ENCODE results near the gene NOTCH1.

NOTCH1 gene

GRCh38 chr9:136542241-136543040, 3.4 kb downstream of the NOTCH1 start:
- TF ChIP-seq ZEB2 (tag by site-specific recombination; IDR thresholded peaks at IDR 0.05): no peak
- TF ChIP-seq ZNF266 (tag by site-specific recombination; IDR thresholded peaks at IDR 0.05; ENCODE audit: low read depth): no peak
- TF ChIP-seq ZNF23 (tag by site-specific recombination; IDR thresholded peaks at IDR 0.05; ENCODE audit: borderline replicate concordance): no peak
- no peak for TF ChIP-seq ZNF830 (tag by site-specific recombination; IDR thresholded peaks at IDR 0.05; ENCODE audit: low read depth)
- TF ChIP-seq ZNF514 (tag by site-specific recombination; IDR thresholded peaks at IDR 0.05): no peak
- no peak for TF ChIP-seq ZNF10 (tag by site-specific recombination; IDR thresholded peaks at IDR 0.05)
- TF ChIP-seq PRDM10 (tag by site-specific recombination; IDR thresholded peaks at IDR 0.05): no peak
- TF ChIP-seq ZNF223 (tag by site-specific recombination; IDR thresholded peaks at IDR 0.05): no peak
- TF ChIP-seq, protein P1, sequence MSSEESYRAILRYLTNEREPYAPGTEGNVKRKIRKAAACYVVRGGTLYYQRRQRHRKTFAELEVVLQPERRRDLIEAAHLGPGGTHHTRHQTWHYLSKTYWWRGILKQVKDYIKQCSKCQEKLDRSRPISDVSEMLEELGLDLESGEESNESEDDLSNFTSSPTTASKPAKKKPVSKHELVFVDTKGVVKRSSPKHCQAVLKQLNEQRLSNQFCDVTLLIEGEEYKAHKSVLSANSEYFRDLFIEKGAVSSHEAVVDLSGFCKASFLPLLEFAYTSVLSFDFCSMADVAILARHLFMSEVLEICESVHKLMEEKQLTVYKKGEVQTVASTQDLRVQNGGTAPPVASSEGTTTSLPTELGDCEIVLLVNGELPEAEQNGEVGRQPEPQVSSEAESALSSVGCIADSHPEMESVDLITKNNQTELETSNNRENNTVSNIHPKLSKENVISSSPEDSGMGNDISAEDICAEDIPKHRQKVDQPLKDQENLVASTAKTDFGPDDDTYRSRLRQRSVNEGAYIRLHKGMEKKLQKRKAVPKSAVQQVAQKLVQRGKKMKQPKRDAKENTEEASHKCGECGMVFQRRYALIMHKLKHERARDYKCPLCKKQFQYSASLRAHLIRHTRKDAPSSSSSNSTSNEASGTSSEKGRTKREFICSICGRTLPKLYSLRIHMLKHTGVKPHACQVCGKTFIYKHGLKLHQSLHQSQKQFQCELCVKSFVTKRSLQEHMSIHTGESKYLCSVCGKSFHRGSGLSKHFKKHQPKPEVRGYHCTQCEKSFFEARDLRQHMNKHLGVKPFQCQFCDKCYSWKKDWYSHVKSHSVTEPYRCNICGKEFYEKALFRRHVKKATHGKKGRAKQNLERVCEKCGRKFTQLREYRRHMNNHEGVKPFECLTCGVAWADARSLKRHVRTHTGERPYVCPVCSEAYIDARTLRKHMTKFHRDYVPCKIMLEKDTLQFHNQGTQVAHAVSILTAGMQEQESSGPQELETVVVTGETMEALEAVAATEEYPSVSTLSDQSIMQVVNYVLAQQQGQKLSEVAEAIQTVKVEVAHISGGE (tag by site-specific recombination; conservative IDR thresholded peaks at IDR 0.05; ENCODE audit: low read depth): no peak
- TF ChIP-seq KLF9 (tag by site-specific recombination; IDR thresholded peaks at IDR 0.05; ENCODE audit: low read depth): no peak
- TF ChIP-seq, protein P2, sequence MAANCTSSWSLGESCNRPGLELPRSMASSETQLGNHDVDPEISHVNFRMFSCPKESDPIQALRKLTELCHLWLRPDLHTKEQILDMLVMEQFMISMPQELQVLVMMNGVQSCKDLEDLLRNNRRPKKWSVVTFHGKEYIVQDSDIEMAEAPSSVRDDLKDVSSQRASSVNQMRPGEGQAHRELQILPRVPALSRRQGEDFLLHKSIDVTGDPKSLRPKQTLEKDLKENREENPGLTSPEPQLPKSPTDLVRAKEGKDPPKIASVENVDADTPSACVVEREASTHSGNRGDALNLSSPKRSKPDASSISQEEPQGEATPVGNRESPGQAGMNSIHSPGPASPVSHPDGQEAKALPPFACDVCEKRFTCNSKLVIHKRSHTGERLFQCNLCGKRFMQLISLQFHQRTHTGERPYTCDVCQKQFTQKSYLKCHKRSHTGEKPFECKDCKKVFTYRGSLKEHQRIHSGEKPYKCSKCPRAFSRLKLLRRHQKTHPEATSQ (tag by site-specific recombination; IDR thresholded peaks at IDR 0.05): no peak
- TF ChIP-seq ZSCAN30 (tag by site-specific recombination; IDR thresholded peaks at IDR 0.05): no peak
- no peak for TF ChIP-seq ZBTB10 (tag by site-specific recombination; IDR thresholded peaks at IDR 0.05)
- TF ChIP-seq ZNF394 (tag by site-specific recombination; IDR thresholded peaks at IDR 0.05; ENCODE audit: borderline replicate concordance): no peak
- TF ChIP-seq ZNF132 (tag by site-specific recombination; IDR thresholded peaks at IDR 0.05; ENCODE audit: borderline replicate concordance): no peak
- ChIA-PET POLR2A (interaction anchor here (0.5 kb wide), 1 partner anchor 21 kb away, joined by 3 read pairs; no protein-coding TSS in a partner anchor), CTCF (interaction anchor here (0.6 to 1.0 kb wide), 2 partner anchors 54 to 58 kb away, joined by 3 to 4 read pairs; no protein-coding TSS in a partner anchor)
- H3K4me1 ChIP-seq (ENCODE audit: control insufficient read depth, insufficient read depth, low read length): peaks cover 3% of the 10 kb centered on the region; the same call in 1 of the 2 replicates
- H3K36me3 ChIP-seq (ENCODE audit: control insufficient read depth in 2 of 2, insufficient read depth in 1 of 2, low read length in 2 of 2): peaks cover 0 to 18% of the 10 kb centered on the region in 2 experiments; a peak in 1 of 3 replicates
- H3K9me3 ChIP-seq (ENCODE audit: control insufficient read depth, insufficient read depth, low read depth, low read length): no peaks in the 10 kb centered on the region
- no peak overlapping the region for H3K27ac ChIP-seq (ENCODE audit: extremely low read depth, low read depth, low read length)
- H3K4me3 ChIP-seq (ENCODE audit: low read depth, low read length): no peak overlapping the region
